AG04449 (cell line): ENCODE data around the gene DSTYK.
A peak's percentile ranks its signal among the peaks of the same experiment; 100 is the strongest.

ENCODE experiments used
- CTCF ChIA-PET: fragments of 350-600 bp; formaldehyde crosslinking; extraction: SDS; loops from one replicate; lab custom pipeline; 2021; ENCODE audit warnings: antibody characterized with exemption; lab: Yijun Ruan, JAX
- POLR2A ChIA-PET: fragments of 400-600, 350-600 bp; formaldehyde crosslinking; extraction: SDS; loops from one replicate; lab custom pipeline; 2020; ENCODE audit warnings: antibody characterized with exemption, inconsistent platforms; lab: Yijun Ruan, JAX
- DNase-seq: peaks from one replicate; pipeline ENCODE4 v3.0.0-alpha.2; 2010; ENCODE audit warnings: low read depth, low spot score
- H3K4me3 ChIP-seq: 2 replicates; pipeline ENCODE4 v1.5.1; 2011; ENCODE audit warnings: low read depth, mild to moderate bottlenecking, control low read depth, low read length
- CTCF ChIP-seq: IDR thresholded peaks from one replicate; pipeline ENCODE4 v1.5.1; 2011; ENCODE audit warnings: mild to moderate bottlenecking, moderate library complexity, low read length, control low read depth, inconsistent platforms; ENCODE audit not compliant: insufficient read depth; ENCODE audit errors: missing control alignments

The DSTYK gene

GRCh38 chr1:205232127-205232820 lies 20.8 kb upstream of the DSTYK start:
- ChIA-PET CTCF (interaction anchor here (0.9 to 2.0 kb wide), 4 partner anchors 10 to 91 kb away, joined by 3 to 4 read pairs (median 3); no protein-coding TSS in a partner anchor), POLR2A (no interaction called here)
- no peak for DNase-seq
- TF ChIP-seq CTCF, result no peak
- no peak overlapping the region for H3K4me3 ChIP-seq

- DNase-seq, result no peak
- POLR2A ChIA-PET, result no interaction called here
- no peak for TF ChIP-seq CTCF
- CTCF ChIA-PET, result interaction anchor here (1.5 to 4.7 kb wide), 2 partner anchors 24 to 123 kb away, joined by 5 to 37 read pairs; no protein-coding TSS in a partner anchor
- no peak overlapping the region for H3K4me3 ChIP-seq
These were observed 19.5 kb upstream of the DSTYK start for GRCh38 chr1:205230982-205231381.

- ChIA-PET POLR2A (interaction anchor here (1.1 to 1.4 kb wide), 2 partner anchors 32 to 109 kb away, joined by 5 to 6 read pairs; partner anchors contain the start of gene RBBP5), CTCF (interaction anchor here (0.6 to 4.7 kb wide), 19 partner anchors 8 to 256 kb away, joined by 3 to 37 read pairs (median 5); no protein-coding TSS in a partner anchor)
- DNase-seq, result no peak
- TF ChIP-seq CTCF, result no peak
- peak overlapping the region; percentile 10; the same call in 1 of the 2 replicates for H3K4me3 ChIP-seq
These were observed 18.6 kb upstream of the DSTYK start for GRCh38 chr1:205229916-205230700.

- CTCF ChIA-PET, result interaction anchor here (0.6 to 4.7 kb wide), 21 partner anchors 9 to 257 kb away, joined by 3 to 37 read pairs (median 5); no protein-coding TSS in a partner anchor
- no peak for DNase-seq
- TF ChIP-seq CTCF, result peak; percentile 17
- H3K4me3 ChIP-seq, result peak overlapping the region; percentile 30
- POLR2A ChIA-PET, result interaction anchor here (0.6 to 1.4 kb wide), 3 partner anchors 33 to 108 kb away, joined by 4 to 6 read pairs (median 5); partner anchors contain the start of gene RBBP5
These were observed 17.9 kb upstream of the DSTYK start for GRCh38 chr1:205229399-205229871.

- peak overlapping the region; percentile 73 for H3K4me3 ChIP-seq
- no peak for DNase-seq
- CTCF ChIA-PET, result interaction anchor here (0.7 to 4.7 kb wide), 13 partner anchors 10 to 107 kb away, joined by 3 to 37 read pairs (median 8); no protein-coding TSS in a partner anchor
- TF ChIP-seq CTCF, result no peak
- POLR2A ChIA-PET, result interaction anchor here (0.7 to 1.2 kb wide), 4 partner anchors 16 to 31 kb away, joined by 3 to 4 read pairs (median 4); partner anchors contain the start of gene DSTYK
These were observed 16.6 kb upstream of the DSTYK start for GRCh38 chr1:205228093-205228521.
